Upper lobe of left lung (tissue), 6 donors: ENCODE measurements around the gene CD82. TPM values are rescaled to one million over a fixed set of nuclear protein-coding genes. Genes with fewer than 3 reads are reported as not detected.
"Not testable (repeated sequence)": the region's sequence is repeated elsewhere in the genome, so short reads cannot be mapped to it uniquely, and the experiment has no call there.

Source experiments
- ATAC-seq, 2 donors: fragments of 200-7000 bp; cut with Tn5 transposase; one replicate each; pipeline ENCODE4 v1.9.1; 2022; ENCODE audit warnings: mild to moderate bottlenecking in 2 of 2, moderate library complexity in 2 of 2; ENCODE audit not compliant: low FRiP score in 2 of 2
- DNase-seq, 2 donors: peaks; one replicate each; pipeline ENCODE4 v3.0.0-alpha.2; 2019 to 2020
- H3K27ac ChIP-seq, 4 donors: fragments of 200-600 bp; sonication (generic); one replicate each; pipeline ENCODE4 v1.5.1; 2016 to 2019
- H3K27me3 ChIP-seq, 4 donors: fragments of 200-600 bp; sonication (generic); one replicate each; pipeline ENCODE4 v1.5.1; 2017 to 2019
- H3K36me3 ChIP-seq, 4 donors: fragments of 200-600 bp; sonication (generic); one replicate each; pipeline ENCODE4 v1.5.1; 2016 to 2019
- H3K4me1 ChIP-seq, 4 donors: fragments of 200-600 bp; sonication (generic); one replicate each; pipeline ENCODE4 v1.5.1; 2018 to 2019
- H3K4me3 ChIP-seq, 4 donors: fragments of 200-600 bp; sonication (generic); one replicate each; pipeline ENCODE4 v1.5.1; 2017 to 2019; ENCODE audit warnings: mild to moderate bottlenecking in 2 of 4, moderate library complexity in 1 of 4
- H3K9me3 ChIP-seq, 4 donors: fragments of 200-600 bp; sonication (generic); one replicate each; pipeline ENCODE4 v1.5.1; 2018 to 2019
- CTCF ChIP-seq, 6 experiments: fragments of 450-650 bp in 4 of 6; fragments of 200-600 bp in 2 of 6; sonication (generic) in 2 of 6; IDR thresholded peaks; one replicate each; pipeline ENCODE4 v1.5.1; 2016 to 2019; ENCODE audit warnings: antibody characterized with exemption in 6 of 6
- EP300 ChIP-seq, 4 donors: sonication (generic); formaldehyde crosslinking; IDR thresholded peaks; one replicate each; pipeline ENCODE4 v1.5.1; 2017; ENCODE audit warnings: antibody characterized with exemption in 4 of 4, control low read depth in 2 of 4
- POLR2A ChIP-seq, 4 donors: fragments of 450-650 bp; IDR thresholded peaks; one replicate each; pipeline ENCODE4 v1.5.1; 2016 to 2017; ENCODE audit warnings: antibody characterized with exemption in 4 of 4, mild to moderate bottlenecking in 2 of 4
- POLR2AphosphoS5 ChIP-seq, 2 donors: sonication (generic); formaldehyde crosslinking; IDR thresholded peaks; one replicate each; pipeline ENCODE4 v1.5.1; 2017; ENCODE audit warnings: antibody characterized with exemption in 2 of 2
- WGBS, 2 donors: methylation state at CpG; one replicate each; pipeline ENCODE4 v1.1.5; 2017 to 2018; 5-methylcytosine and 5-hydroxymethylcytosine counted together
- small RNA-seq, 4 donors: library from RNA; depleted of rRNA; stranded (forward); fragments of <200 nt; gene quantifications; one replicate each; pipeline ENCODE3, GENCODE V24; 2016
- total RNA-seq, 6 donors: library from RNA; depleted of rRNA in 4 of 6; stranded (reverse); fragments of >200 nt in 4 of 6; gene quantifications; one replicate each; pipeline versions ENCODE4 v1.1.0 to v1.2.1, GENCODE V29; 2016 to 2021
- donor health status: DM: no; HTN: no; CAD: no; lungs with moderate emphysema.
- donor health status: DM: no; HTN: yes; CAD: no; lungs with severe emphysema.

CD82 gene
- total RNA-seq, 6 donors from 2014 or later, result 29.8 to 148 (median 69.9) TPM

- Histone ChIP-seq H3K27ac (no peak overlapping the region), H3K36me3 (no peaks in the 10 kb centered on the region), H3K4me1 (no peaks in the 10 kb centered on the region), H3K27me3 (no peaks in the 10 kb centered on the region), H3K4me3 (no peak overlapping the region), H3K9me3 (no peaks in the 10 kb centered on the region)
- ATAC-seq (no peak), DNase-seq (no peak)
- TF ChIP-seq CTCF (IDR thresholded peaks at IDR 0.05), result no peak
- TF ChIP-seq POLR2AphosphoS5 (IDR thresholded peaks at IDR 0.05), result no peak
- no peak for TF ChIP-seq POLR2A (IDR thresholded peaks at IDR 0.05)
- TF ChIP-seq EP300 (IDR thresholded peaks at IDR 0.05), result no peak
- 86 to 88% methylated on average over 5 of the region's 5 CpGs for WGBS, 2 donors
Observed at GRCh38 chr11:44657836-44658505, 92.5 kb downstream of the CD82 start.

GRCh38 chr11:44658506-44658850 is 93.0 kb downstream of the CD82 start:
- Histone ChIP-seq H3K9me3 (no peaks in the 10 kb centered on the region), H3K27me3 (no peaks in the 10 kb centered on the region), H3K4me1 (no peaks in the 10 kb centered on the region), H3K36me3 (no peaks in the 10 kb centered on the region), H3K4me3 (no peak overlapping the region), H3K27ac (no peak overlapping the region)
- TF ChIP-seq CTCF (IDR thresholded peaks at IDR 0.05) (peak in 1 of 6 experiments; percentile 10), EP300 (IDR thresholded peaks at IDR 0.05) (no peak), POLR2AphosphoS5 (IDR thresholded peaks at IDR 0.05) (no peak)
- DNase-seq, result no peak
- no peak for ATAC-seq
- WGBS, 2 donors, result 49 to 58% methylated on average over 3 of the region's 3 CpGs

GRCh38 chr11:44659641-44660040 is 94.2 kb downstream of the CD82 start:
- ATAC-seq, result no peak
- Histone ChIP-seq H3K27me3 (no peaks in the 10 kb centered on the region), H3K4me3 (no peak overlapping the region), H3K9me3 (no peaks in the 10 kb centered on the region), H3K4me1 (no peaks in the 10 kb centered on the region), H3K36me3 (no peaks in the 10 kb centered on the region), H3K27ac (no peak overlapping the region)
- TF ChIP-seq CTCF (IDR thresholded peaks at IDR 0.05) (no peak), EP300 (IDR thresholded peaks at IDR 0.05) (peak in 2 of 4 donors; percentile 85 to 90), POLR2AphosphoS5 (IDR thresholded peaks at IDR 0.05) (peak in 1 of 2 donors; percentile 76)
- 28 to 45% methylated on average over 4 of the region's 4 CpGs for WGBS, 2 donors
- no peak for DNase-seq

- 95 to 96% methylated on average over 3 of the region's 3 CpGs for WGBS, 2 donors
- H3K36me3 ChIP-seq, H3K4me1 ChIP-seq, H3K27ac ChIP-seq, ATAC-seq, H3K4me3 ChIP-seq, H3K9me3 ChIP-seq, DNase-seq, H3K27me3 ChIP-seq: not testable (repeated sequence)
Observed at GRCh38 chr11:44660535-44660934, 95.1 kb downstream of the CD82 start.

GRCh38 chr11:44661311-44661717 is 95.9 kb downstream of the CD82 start:
- whole genome bisulfite sequencing, 2 donors, result 90 to 91% methylated on average over 4 to 7 of the region's 7 CpGs

More at GRCh38 chr11:44661311-44661717, 95.9 kb downstream of the CD82 start:
- H3K36me3 ChIP-seq, result no peaks in the 10 kb centered on the region
- H3K4me3 ChIP-seq, result no peak overlapping the region
- DNase-seq (no peak), ATAC-seq (peak in 1 of 2 donors; percentile 92)
- no peaks in the 10 kb centered on the region for H3K4me1 ChIP-seq
- no peaks in the 10 kb centered on the region for H3K27me3 ChIP-seq
- no peaks in the 10 kb centered on the region for H3K9me3 ChIP-seq
- no peak overlapping the region for H3K27ac ChIP-seq
- no peak for TF ChIP-seq CTCF (IDR thresholded peaks at IDR 0.05)
- TF ChIP-seq POLR2A (IDR thresholded peaks at IDR 0.05), result no peak
- TF ChIP-seq POLR2AphosphoS5 (IDR thresholded peaks at IDR 0.05), result no peak
- no peak for TF ChIP-seq EP300 (IDR thresholded peaks at IDR 0.05)

Small RNAs within 50 kb of the gene (small RNA-seq; reads per million reads assigned to genes)
- 0 reads per million in 4 donors for gene AC104010.1

Other genes starting within 250 kb of the CD82 start
- gene TSPAN18, start 161.3 kb downstream of the CD82 start, total RNA-seq, result 10 to 100 TPM in 4 of 6 donors, 1 to 10 TPM in 2; 8.2 to 48.6 (median 17.5) TPM